Measurements from ENCODE around the gene PLEKHA7.
"Not testable (repeated sequence)": the region's sequence is repeated elsewhere in the genome, so short reads cannot be mapped to it uniquely, and the experiment has no call there.

Gene PLEKHA7

GRCh38 chr11:16942911-16943310, 71.3 kb downstream of the PLEKHA7 start:
- DNase-seq (ENCODE audit: low read depth in 2 of 2): no peak

DNA sequence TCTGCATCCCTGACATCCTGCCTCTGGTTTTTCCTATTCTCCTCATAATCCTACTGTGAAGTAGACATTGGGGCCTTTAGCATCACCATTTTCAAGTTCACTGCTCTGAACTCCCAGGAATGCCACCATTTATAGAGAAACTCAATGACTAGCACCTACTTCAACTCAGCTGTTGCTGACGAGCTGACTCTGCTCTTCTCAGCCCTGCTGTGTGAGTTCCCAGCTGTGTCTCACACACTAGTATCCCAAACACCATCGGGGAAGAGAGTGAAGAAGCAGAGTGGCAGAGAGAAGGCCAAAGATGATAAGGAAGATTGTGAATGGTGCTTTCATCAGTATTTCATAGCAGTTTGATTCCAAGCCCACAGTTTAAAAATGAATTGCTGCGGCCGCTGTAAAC, 71.9 kb downstream of the PLEKHA7 start:
- no peak for DNase-seq (ENCODE audit: low read depth in 2 of 2)

DNA sequence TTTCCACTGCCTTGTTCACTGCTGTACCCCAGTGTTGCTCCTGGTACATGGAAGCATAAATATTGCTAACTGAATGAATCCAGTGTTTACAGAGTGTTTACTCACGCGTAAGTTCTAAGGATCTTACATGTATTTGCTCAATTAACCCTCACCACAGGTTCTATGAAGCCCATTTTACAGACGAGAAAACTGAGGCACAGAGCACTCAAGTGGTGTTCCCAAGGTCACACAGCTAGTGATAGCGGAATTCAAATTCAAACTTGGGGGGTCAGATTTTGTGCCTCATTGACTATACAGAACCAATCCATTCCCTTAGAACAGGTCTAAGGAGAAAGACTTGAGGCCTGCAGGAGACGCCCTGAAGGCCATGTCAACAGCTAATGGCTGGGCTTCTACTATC, 72.3 kb downstream of the PLEKHA7 start:
- DNase-seq (ENCODE audit: low read depth in 2 of 2): no peak

- no peak for DNase-seq (ENCODE audit: low read depth in 2 of 2)
Measured at GRCh38 chr11:16938061-16938460, 76.2 kb downstream of the PLEKHA7 start.

DNA sequence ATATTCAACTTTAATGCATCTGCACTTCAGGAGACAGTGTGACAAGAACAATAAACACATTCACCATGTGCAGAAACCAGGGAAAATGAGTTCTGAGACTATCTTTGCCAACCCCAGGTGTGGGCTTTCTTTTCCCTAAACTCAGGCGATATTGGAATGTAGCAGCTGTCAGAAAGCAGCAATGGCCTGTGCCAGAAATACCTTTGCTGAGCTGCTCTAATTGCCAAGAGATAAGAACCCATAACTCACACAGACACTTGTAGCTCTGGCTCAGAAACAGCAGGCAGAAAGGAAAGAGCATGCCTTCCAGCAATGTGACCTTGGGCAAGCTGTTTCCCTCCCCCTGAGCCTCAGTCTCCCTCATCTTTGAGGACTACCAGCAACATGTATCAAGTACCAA, 77.6 kb downstream of the PLEKHA7 start:
- no peak for DNase-seq (ENCODE audit: low read depth in 2 of 2)

GRCh38 chr11:16935518-16936302, 78.5 kb downstream of the PLEKHA7 start:
- peak; percentile 55 to 56 for DNase-seq (ENCODE audit: low read depth in 2 of 2)

DNA sequence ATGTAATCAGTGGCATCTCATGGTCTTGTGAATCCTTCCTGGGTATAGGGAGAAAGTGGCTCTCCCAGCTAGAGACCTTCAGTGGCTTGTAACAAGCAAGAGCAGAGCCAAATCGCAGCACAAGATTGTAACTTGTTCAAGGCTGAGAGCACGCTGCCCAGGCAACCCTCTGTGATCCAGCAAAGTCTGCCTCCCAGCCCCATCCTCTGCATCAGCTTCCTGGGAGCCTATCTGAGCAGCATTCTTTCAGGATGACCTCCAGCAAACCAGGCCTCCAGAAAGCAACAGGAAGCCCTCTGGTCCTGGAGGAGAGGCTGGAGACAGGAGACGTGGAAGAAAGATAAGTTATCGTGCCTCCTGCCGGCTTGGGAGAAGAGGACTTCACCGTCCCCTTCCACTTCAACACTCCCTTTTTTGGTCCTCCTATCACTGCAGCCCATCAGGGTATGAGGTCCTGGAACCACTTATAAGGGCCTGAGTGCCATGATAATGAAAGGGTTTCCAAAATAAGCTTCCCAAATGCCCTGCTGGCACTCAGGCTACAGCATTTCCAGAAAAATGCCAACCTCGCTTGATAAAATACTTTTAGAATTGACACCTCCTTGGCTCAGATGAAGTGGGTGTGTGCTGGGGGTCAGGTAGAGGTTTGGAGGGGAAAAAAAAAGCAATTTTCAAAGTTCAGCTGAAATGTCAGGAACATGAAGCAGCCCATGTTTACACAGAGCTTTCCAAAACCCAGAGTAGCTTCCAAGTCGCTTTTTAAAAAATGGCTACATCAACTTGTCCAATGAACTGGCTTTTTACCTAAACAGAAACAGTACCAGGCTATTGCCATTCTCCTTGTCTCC, 80.2 kb downstream of the PLEKHA7 start:
- DNase-seq (ENCODE audit: low read depth in 2 of 2): no peak

GRCh38 chr11:16933291-16933690, 80.9 kb downstream of the PLEKHA7 start:
- DNase-seq (ENCODE audit: low read depth in 2 of 2): no peak

DNA sequence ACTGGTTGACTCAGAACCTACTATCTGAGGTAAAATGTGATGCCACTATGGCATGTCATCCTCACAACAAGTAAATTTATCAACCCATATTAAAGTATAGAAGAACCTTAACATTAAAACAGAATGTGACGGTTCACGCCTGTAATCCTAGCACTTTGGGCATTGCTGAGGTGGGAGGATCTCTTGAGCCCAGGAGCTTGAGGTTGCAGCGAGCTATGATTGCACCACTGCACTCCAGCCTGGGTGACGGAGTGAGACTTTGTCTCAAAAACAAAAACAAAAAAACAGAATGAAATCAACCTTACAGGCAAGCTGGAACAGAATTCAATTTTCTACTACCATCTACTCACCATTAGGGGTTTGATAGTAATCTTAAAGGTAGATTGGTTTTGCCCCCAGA, 86.2 kb downstream of the PLEKHA7 start:
- no peak for DNase-seq (ENCODE audit: low read depth in 2 of 2)

DNA sequence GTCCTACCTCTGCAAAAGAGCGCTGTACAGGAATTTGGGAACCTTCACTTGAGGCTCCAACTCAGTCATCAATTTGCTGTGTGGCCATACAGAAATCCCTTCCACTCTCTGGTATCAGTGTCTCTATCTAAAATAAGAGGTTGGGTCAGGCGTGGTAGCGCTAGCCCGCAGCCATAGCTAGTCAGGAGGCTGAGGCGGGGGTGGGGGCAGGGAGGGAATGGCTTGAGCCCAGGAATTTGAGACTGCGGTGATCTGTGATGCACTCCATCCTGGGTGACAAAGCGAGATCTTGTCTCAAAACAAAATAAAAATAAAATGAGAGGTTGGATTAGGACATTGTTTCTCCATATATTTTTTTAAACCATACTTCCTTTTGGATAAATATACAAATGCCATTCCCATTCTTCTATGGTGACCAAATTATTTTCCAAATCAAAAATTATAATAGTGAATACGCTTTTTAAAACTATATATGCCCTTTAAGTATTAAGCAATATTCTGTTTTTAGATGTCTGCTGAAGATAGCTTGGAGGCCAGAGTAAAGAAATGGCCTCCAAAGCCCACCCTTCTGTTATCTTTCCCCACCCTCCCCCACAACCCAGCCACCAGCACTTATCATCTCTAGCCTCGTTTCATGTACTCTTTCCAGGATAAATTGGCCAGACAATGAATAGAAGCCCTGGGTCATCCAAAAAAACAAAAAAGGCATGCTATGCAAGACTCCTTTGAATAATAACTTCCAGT, 87.2 kb downstream of the PLEKHA7 start:
- DNase-seq (ENCODE audit: low read depth in 2 of 2): no peak

DNA sequence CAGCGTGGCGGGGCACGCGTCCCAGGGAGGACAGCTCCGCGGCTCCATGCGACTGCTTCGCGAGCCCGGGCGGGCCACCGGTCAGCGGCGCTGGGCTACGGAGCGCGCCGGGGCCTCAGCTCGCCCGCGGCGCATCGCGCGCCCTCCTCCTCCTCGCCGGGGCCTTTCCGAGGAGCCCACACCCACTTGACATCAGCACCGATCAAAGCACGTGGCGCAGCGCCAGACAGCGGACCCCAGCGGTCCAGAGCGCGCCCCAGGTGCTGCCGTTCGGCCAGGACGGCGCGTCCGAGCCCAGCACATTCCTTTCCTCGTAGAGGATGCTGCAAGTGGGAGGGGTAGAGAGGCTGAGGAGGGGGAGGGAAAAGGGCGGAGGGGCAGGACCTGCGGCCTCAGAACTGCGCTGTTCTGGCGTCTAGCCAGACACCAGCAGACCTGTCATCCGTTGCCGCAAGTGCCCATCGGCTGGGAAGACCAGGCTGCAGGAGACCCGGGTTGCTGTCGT, 88.6 kb downstream of the PLEKHA7 start:
- no peak for DNase-seq (ENCODE audit: low read depth in 2 of 2)

DNA sequence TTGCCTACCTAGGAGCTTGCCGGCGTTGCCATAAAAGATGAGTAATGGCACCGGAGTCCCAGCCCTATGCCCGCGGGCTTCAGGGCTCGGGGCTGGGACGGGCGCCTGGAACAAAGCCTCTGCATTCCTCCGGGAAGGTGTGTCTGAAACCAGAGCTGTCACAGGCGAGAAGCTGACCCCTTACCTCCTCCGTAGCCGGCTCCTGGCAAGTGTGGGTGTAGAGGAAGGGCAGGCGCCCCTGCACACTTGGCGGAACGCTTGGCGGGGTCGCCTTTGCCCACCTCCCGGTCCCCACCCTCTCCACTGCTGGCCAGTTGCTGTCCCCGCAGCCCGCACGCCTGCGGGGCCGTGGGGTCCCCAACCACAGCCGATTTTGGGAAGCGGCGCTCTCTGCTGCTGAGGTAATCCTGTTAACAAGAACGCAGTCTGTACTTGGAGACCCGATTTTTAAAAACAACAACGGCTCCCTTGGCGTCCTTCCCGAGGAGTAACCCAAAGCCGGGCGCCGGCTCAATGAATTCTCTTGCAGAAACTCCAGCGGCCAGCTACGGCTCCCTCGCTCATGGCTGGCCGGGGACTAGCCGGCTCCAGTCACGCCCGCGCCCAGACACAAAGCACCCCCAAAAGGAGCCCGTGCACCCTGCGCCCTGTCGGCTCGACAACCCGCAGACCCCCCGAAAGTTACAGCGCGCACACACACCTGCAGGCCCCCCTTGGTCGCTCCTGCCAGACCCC, 89.2 kb downstream of the PLEKHA7 start:
- DNase-seq (ENCODE audit: low read depth in 2 of 2): no peak

DNA sequence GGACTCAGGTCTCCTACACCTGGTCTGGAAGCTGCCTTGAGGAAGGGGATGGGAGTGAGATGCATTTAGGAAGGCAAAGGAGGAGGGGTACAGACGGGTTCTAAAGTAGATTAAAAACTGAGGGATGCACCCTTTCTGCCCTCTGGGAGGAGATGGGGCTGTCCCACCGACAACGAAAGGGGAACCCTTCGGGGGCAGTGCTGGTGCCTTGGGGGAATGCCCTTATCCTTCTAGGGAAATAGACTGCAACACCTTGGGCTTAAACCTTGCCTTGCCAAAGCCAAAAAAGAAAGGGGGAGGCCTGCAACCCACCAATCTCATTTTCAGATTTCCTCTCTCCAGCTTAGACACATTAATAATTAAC, 89.8 kb downstream of the PLEKHA7 start:
- DNase-seq (ENCODE audit: low read depth in 2 of 2): no peak

GRCh38 chr11:16923987-16924386, 90.2 kb downstream of the PLEKHA7 start:
- DNase-seq (ENCODE audit: low read depth in 2 of 2): no peak

DNA sequence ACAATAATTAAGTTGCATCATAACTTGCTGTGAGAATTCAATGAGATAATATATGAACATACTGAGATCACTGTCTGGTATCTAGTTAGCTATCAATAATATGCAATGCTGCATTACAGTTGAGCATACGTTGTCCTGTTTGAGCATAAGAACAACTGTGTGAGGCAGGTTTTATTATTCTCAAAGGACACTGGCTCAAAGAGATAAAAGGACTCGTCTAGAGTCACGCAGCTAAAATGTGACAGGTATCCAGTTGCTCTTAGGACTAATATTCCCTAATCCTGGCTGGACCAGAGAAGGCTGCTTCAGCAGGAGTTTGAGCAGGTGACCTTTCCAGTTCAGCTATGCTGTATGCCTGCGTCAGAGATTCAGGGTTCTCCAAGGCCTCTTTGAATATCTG, 92.5 kb downstream of the PLEKHA7 start:
- no peak for DNase-seq (ENCODE audit: low read depth in 2 of 2)

- no peak for DNase-seq (ENCODE audit: low read depth in 2 of 2)
Measured at GRCh38 chr11:16921019-16921418, 93.2 kb downstream of the PLEKHA7 start.

- DNase-seq (ENCODE audit: low read depth in 2 of 2): no peak
Measured at GRCh38 chr11:16920559-16920958, 93.7 kb downstream of the PLEKHA7 start.

DNA sequence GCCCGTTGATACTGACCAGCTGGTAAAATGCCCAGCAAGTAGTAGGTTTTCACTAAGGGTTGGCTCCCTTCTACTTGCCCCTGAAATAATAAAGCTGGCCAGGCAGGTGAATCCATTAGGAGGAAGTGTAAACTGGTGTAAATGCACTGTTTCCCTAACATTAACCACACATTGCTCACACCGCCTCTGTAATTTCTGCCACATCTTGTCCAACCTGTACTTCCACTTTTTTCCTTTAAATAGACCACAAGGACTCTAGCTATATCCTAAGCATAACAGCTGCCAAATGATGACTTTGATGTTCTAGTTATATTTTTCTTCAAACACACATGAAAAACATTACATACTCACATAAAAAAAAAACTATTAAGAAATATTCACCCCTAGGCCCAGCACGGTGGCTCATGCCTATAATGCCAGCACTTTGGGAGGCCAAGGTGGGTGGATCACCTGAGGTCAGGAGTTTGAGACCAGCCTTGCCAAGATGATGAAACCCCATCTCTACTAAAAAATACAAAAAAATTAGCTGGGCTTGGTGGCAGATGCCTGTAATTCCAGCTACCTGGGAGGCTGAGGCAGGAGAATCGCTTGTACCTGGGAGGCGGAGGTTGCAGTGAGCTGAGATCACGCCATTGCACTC, 95.6 kb downstream of the PLEKHA7 start:
- DNase-seq (ENCODE audit: low read depth in 2 of 2): not testable (repeated sequence)

- no peak for DNase-seq (ENCODE audit: low read depth in 2 of 2)
Measured at GRCh38 chr11:16917941-16918340, 96.3 kb downstream of the PLEKHA7 start.

- DNase-seq (ENCODE audit: low read depth in 2 of 2): no peak
Measured at GRCh38 chr11:16912692-16913111, 101.5 kb downstream of the PLEKHA7 start.

DNA sequence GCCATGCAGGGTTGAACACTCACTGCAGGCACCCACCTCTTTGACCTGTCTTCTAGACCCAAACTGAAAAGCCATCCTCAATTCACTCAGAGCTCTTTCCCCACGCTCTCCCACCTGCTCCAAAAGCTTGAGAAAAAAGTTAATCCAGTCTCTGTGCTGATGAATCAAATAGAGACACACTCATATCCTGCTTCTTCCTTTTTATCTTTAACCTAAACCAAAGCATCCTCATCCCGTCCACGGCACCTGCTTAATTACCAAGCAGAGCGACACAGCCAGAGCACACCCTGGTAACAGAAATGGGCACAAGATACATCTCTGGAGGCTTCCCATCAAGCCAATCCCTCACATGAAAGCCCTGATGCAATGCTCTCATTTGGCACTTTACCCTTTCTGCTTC, 102.6 kb downstream of the PLEKHA7 start:
- no peak for DNase-seq (ENCODE audit: low read depth in 2 of 2)

Measured in fibroblast of skin of left biceps (primary cell).